Measurements from ENCODE around the gene SLC8A2.

SLC8A2 gene

DNA sequence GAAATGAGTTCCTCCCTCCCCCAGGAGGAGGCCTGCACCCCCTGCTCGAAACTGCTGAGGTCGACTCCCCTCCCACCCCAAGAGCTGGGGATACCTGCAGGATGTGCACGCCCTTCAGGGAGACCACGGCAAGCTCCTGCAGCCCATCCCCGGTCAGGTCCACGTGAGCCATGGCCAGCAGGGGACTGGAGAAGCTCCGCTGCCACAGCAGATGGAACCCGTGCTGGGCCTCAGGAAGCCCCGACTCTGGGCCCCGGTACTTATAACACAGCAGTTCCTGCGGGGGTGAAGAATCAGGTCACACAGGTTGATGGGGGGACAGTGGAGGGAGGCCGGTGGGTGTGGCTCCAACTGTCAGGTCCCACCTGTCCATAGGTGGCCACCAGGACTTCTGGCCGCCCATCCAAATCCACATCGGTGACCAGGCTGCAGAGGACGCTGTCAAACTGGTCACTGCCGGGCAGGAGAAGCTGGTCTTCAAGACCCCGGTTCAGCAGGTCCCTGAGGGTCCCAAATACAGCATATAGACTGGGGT, 4.8 kb upstream of the SLC8A2 start:
- Histone ChIP-seq H3K9ac (ENCODE audit: low read length) (no peak overlapping the region), H3K4me1 (ENCODE audit: insufficient read depth, low read length, severe bottlenecking) (no peaks in the 10 kb centered on the region), H3K9me2 (ENCODE audit: low read depth, low read length) (no peaks in the 10 kb centered on the region), H3K27ac (ENCODE audit: low read depth, low read length, poor library complexity, severe bottlenecking) (no peak overlapping the region), H3K9me3 (ENCODE audit: low read length) (no peaks in the 10 kb centered on the region), H3K4me3 (ENCODE audit: low read depth, low read length, poor library complexity, severe bottlenecking) (no peak overlapping the region), H3F3A (ENCODE audit: insufficient read depth, low read length) (no peaks in the 10 kb centered on the region), H3K27me3 (ENCODE audit: insufficient read depth, low read length) (no peaks in the 10 kb centered on the region), H3K36me3 (ENCODE audit: insufficient read depth, low read length) (no peaks in the 10 kb centered on the region), H3K4me2 (ENCODE audit: low read length) (no peak overlapping the region), H2AFZ (ENCODE audit: low read length) (no peak overlapping the region), H4K20me1 (ENCODE audit: insufficient read depth, low read length) (no peaks in the 10 kb centered on the region), H3K79me2 (ENCODE audit: insufficient read depth, low read length) (no peaks in the 10 kb centered on the region)
- no peak for TF ChIP-seq EZH2 (IDR thresholded peaks at IDR 0.05; ENCODE audit: borderline replicate concordance, low read length)
- TF ChIP-seq, protein P1, sequence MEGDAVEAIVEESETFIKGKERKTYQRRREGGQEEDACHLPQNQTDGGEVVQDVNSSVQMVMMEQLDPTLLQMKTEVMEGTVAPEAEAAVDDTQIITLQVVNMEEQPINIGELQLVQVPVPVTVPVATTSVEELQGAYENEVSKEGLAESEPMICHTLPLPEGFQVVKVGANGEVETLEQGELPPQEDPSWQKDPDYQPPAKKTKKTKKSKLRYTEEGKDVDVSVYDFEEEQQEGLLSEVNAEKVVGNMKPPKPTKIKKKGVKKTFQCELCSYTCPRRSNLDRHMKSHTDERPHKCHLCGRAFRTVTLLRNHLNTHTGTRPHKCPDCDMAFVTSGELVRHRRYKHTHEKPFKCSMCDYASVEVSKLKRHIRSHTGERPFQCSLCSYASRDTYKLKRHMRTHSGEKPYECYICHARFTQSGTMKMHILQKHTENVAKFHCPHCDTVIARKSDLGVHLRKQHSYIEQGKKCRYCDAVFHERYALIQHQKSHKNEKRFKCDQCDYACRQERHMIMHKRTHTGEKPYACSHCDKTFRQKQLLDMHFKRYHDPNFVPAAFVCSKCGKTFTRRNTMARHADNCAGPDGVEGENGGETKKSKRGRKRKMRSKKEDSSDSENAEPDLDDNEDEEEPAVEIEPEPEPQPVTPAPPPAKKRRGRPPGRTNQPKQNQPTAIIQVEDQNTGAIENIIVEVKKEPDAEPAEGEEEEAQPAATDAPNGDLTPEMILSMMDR (IDR thresholded peaks at IDR 0.05; ENCODE audit: low read length): no peak

DNA sequence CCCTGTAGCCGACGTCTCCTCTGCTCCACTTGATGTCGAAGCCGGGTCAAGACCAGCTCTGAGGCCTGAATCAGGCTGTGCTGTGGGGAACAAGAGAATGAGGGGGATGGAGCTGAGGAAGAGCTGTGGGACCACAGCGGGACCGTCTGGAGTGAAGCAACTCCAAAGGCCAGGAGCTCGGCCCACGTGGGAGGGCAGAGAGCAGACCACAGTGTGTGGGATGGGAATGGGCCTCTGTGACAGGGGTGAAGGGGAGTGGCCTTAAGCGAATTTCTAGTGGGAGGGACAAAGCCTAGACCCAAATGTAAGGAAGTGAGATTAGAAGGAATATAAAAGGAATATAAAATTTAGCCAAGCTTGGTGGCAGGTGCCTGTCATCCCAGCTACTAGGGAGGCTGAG, 3.8 kb upstream of the SLC8A2 start:
- H3K9ac ChIP-seq (ENCODE audit: low read length): no peak overlapping the region
- H3K4me3 ChIP-seq (ENCODE audit: low read depth, low read length, poor library complexity, severe bottlenecking): no peak overlapping the region

DNA sequence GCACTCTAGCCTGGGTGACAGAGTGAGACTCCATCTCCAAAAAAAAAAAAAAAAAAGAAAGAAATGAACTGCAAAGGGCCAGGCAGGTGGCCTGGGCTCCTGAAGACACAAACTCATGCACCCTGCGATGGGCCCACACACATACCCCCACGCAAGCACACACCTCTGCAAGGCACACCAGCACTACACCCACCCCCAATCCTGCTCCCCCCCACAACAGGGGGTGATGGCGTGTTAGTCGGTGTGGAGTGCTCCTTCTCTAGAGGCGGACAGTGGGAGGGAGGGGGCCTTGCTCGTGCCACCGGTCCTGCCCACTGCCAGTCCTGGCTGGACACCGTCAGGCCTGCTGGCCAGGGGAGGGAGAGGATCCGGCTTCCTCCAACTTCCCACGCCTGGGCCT, 1.6 kb upstream of the SLC8A2 start:
- Histone ChIP-seq H3K4me3 (ENCODE audit: low read depth, low read length, poor library complexity, severe bottlenecking) (no peak overlapping the region), H3K79me2 (ENCODE audit: insufficient read depth, low read length) (no peaks in the 10 kb centered on the region), H2AFZ (ENCODE audit: low read length) (no peak overlapping the region), H3K9me2 (ENCODE audit: low read depth, low read length) (no peaks in the 10 kb centered on the region), H4K20me1 (ENCODE audit: insufficient read depth, low read length) (no peaks in the 10 kb centered on the region), H3K9me3 (ENCODE audit: low read length) (no peaks in the 10 kb centered on the region), H3K36me3 (ENCODE audit: insufficient read depth, low read length) (no peaks in the 10 kb centered on the region), H3K4me2 (ENCODE audit: low read length) (no peak overlapping the region), H3K27me3 (ENCODE audit: insufficient read depth, low read length) (no peaks in the 10 kb centered on the region), H3K9ac (ENCODE audit: low read length) (no peak overlapping the region), H3K27ac (ENCODE audit: low read depth, low read length, poor library complexity, severe bottlenecking) (no peak overlapping the region), H3K4me1 (ENCODE audit: insufficient read depth, low read length, severe bottlenecking) (no peaks in the 10 kb centered on the region), H3F3A (ENCODE audit: insufficient read depth, low read length) (no peaks in the 10 kb centered on the region)
- no peak for TF ChIP-seq EZH2 (IDR thresholded peaks at IDR 0.05; ENCODE audit: borderline replicate concordance, low read length)
- TF ChIP-seq, protein P1 (IDR thresholded peaks at IDR 0.05; ENCODE audit: low read length): no peak

More for the DNA sequence above, 3.8 kb upstream of the SLC8A2 start:
- TF ChIP-seq EZH2 (IDR thresholded peaks at IDR 0.05; ENCODE audit: borderline replicate concordance, low read length): no peak
- TF ChIP-seq, protein P1 (IDR thresholded peaks at IDR 0.05; ENCODE audit: low read length): no peak
- Histone ChIP-seq H3K36me3 (ENCODE audit: insufficient read depth, low read length) (no peaks in the 10 kb centered on the region), H3K79me2 (ENCODE audit: insufficient read depth, low read length) (no peaks in the 10 kb centered on the region), H3K27ac (ENCODE audit: low read depth, low read length, poor library complexity, severe bottlenecking) (no peak overlapping the region), H4K20me1 (ENCODE audit: insufficient read depth, low read length) (no peaks in the 10 kb centered on the region), H3F3A (ENCODE audit: insufficient read depth, low read length) (no peaks in the 10 kb centered on the region), H3K9me3 (ENCODE audit: low read length) (no peaks in the 10 kb centered on the region), H3K9me2 (ENCODE audit: low read depth, low read length) (no peaks in the 10 kb centered on the region), H3K27me3 (ENCODE audit: insufficient read depth, low read length) (no peaks in the 10 kb centered on the region), H3K4me1 (ENCODE audit: insufficient read depth, low read length, severe bottlenecking) (no peaks in the 10 kb centered on the region), H2AFZ (ENCODE audit: low read length) (no peak overlapping the region), H3K4me2 (ENCODE audit: low read length) (no peak overlapping the region)
